Thymus (tissue), 14 donors: Measurements from ENCODE around the gene HOXB4. TPM values are rescaled to one million over a fixed set of nuclear protein-coding genes. Genes with fewer than 3 reads are reported as not detected.

Experiments used
- DNase-seq, 9 donors: peaks; one replicate each; pipeline ENCODE4 v3.0.0-alpha.2; 2013; ENCODE audit warnings: low spot score in 9 of 9, low read depth in 6 of 9, missing footprints in 1 of 9
- H3K27ac ChIP-seq, 2 donors: one replicate each; pipeline ENCODE4 v1.5.1; 2013; ENCODE audit warnings: control low read depth in 1 of 2, low read depth in 1 of 2, low read length in 1 of 2, mild to moderate bottlenecking in 1 of 2, moderate library complexity in 1 of 2
- H3K27me3 ChIP-seq, 2 donors: one replicate each; pipeline ENCODE4 v1.5.1; 2013; ENCODE audit warnings: low read length in 1 of 2; ENCODE audit not compliant: control insufficient read depth in 2 of 2, insufficient read depth in 1 of 2
- H3K36me3 ChIP-seq, 2 donors: one replicate each; pipeline ENCODE4 v1.5.1; 2013; ENCODE audit warnings: low read length in 1 of 2, mild to moderate bottlenecking in 1 of 2, moderate library complexity in 1 of 2; ENCODE audit not compliant: control insufficient read depth in 2 of 2, insufficient read depth in 2 of 2
- H3K4me1 ChIP-seq, 2 donors: one replicate each; pipeline ENCODE4 v1.5.1; 2013; ENCODE audit warnings: low read length in 2 of 2; ENCODE audit not compliant: control insufficient read depth in 2 of 2, insufficient read depth in 2 of 2
- H3K4me3 ChIP-seq, 2 donors: one replicate each; pipeline ENCODE4 v1.5.1; 2013; ENCODE audit warnings: low read length in 2 of 2, control low read depth in 1 of 2, mild to moderate bottlenecking in 1 of 2
- H3K9me3 ChIP-seq, 2 donors: one replicate each; pipeline ENCODE4 v1.5.1; 2013; ENCODE audit warnings: low read length in 1 of 2, mild to moderate bottlenecking in 1 of 2; ENCODE audit not compliant: control insufficient read depth in 2 of 2, insufficient read depth in 1 of 2
- WGBS: extraction: QIAGEN DNeasy Blood & Tissue Kit; methylation state at CpG from one replicate; pipeline ENCODE4 v1.1.7; 2013; 5-methylcytosine and 5-hydroxymethylcytosine counted together
- long read RNA-seq, 10 donors: transcript quantifications; one replicate each; lab custom pipeline, GENCODE V29; 2026
- polyA plus RNA-seq: library from polyadenylated mRNA; stranded (reverse); fragments of 200-250 nt; gene quantifications from one replicate; pipeline ENCODE4 v1.2.3, GENCODE V29; 2013
- total RNA-seq: library from RNA; stranded (reverse); fragments of 120-200 nt; gene quantifications from one replicate; pipeline ENCODE4 v1.2.4, GENCODE V29; 2013
- donor health status: healthy.

Gene HOXB4
- total RNA-seq, result 0.90 TPM
- polyA plus RNA-seq, result 1.5 TPM
- long read RNA-seq, donor 1, result 0 reads
- long read RNA-seq, donor 2, result 0 reads
- long read RNA-seq, donor 3, partial matches to known transcripts, result 0 of 1 reads
- long read RNA-seq, donor 3, other reads (novel, unspliced or antisense), result 0 of 1 reads
- long read RNA-seq, donor 4, partial matches to known transcripts, result 0 of 1 reads
- long read RNA-seq, donor 4, other reads (novel, unspliced or antisense), result 0 of 1 reads
- long read RNA-seq, donor 5, transcript HOXB4-201 (2 exons, 3,757 nt), result major isoform, 5 of 5 reads
- long read RNA-seq, donor 5, partial matches to known transcripts, result 0 of 5 reads
- long read RNA-seq, donor 5, other reads (novel, unspliced or antisense), result 0 of 5 reads
- long read RNA-seq, donor 6, partial matches to known transcripts, result 0 of 2 reads
- long read RNA-seq, donor 6, other reads (novel, unspliced or antisense), result 0 of 2 reads
- long read RNA-seq, donor 7, result 0 reads
- long read RNA-seq, donor 8, result 0 reads
- long read RNA-seq, donor 9, partial matches to known transcripts, result 0 of 1 reads
- long read RNA-seq, donor 9, other reads (novel, unspliced or antisense), result 0 of 1 reads
- long read RNA-seq, donor 10, partial matches to known transcripts, result 0 of 4 reads
- long read RNA-seq, donor 10, other reads (novel, unspliced or antisense), result 0 of 4 reads

DNA sequence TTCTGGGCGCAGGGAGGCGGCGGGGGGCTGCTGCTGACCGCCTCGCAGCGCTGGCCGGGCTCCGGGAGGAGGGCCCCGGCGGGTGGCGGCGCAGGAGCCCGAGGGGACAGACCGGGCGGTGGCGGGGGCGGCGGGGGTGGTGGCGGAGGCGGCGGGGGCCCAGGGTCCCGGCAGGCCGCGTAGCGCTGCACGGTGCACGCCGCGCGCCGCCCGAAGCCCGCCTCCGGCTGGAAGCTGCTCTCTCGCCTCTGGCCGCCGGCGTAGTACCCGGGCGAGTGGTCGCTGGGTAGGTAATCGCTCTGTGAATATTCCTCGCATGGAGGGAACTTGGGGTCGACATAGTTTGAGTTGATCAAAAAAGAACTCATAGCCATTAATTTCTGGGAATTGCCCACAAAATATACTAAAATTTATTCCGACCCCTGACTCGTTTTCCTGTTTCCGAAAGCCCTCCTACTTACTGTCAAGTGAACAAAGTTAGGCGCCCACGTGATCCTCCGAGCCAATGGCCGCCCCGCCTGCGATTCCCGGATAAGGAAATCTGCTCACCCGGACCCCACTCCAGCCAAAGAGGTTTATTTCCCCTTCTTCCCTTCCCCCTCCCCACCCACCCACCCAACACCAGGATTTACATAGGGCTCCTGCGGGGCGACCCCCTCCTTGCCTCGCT, at the start of gene HOXB4:
Gene HOXB4, minus strand, starts transcription at position 405 of the 670 bp plus-strand sequence. Its CDS starts 31 bp downstream, at position 374.
- Histone ChIP-seq H3K27ac (peak within 1 kb of the TSS in 1 of 2 donors; percentile 27), H3K9me3 (peaks cover 0 to 6% of the 10 kb centered on the region in 2 donors), H3K36me3 (no peaks in the 10 kb centered on the region), H3K4me3 (peak within 1 kb of the TSS; percentile 73 to 86), H3K4me1 (peaks cover 19 to 32% of the 10 kb centered on the region in 2 donors), H3K27me3 (peaks cover 66 to 89% of the 10 kb centered on the region in 2 donors)
- peak in 7 of 9 donors; percentile 55 to 87 (median 68) for DNase-seq
- under 1% methylated on average over 58 of the region's 58 CpGs for WGBS

DNA sequence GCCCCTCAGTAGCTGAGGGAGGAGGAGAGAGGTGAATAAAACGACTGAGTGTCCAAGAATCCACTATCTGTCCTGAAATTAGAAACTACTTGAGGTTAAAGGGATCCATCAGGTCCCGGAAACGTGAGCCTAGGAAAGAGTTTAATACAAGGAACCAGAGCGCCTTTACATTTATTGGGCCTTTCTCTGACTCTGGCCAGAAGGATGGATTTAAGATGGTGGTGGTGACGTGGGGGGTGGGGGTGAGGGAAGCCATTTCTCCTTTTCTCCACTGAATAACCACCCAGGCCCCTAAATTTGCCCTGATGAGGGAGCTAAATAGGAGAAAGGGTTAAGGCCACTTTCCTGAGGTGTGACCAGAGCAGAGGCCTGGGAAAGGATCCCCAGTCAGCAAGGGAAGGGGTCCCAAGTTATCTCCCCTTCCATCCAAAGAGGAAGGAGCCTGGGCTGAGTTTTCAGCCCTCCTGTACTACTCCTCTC, 49.0 kb upstream of the HOXB4 start:
- Histone ChIP-seq H3K4me3 (no peak overlapping the region), H3K9me3 (peaks cover 0 to 9% of the 10 kb centered on the region in 2 donors), H3K36me3 (no peaks in the 10 kb centered on the region), H3K4me1 (peaks cover 0 to 11% of the 10 kb centered on the region in 2 donors), H3K27me3 (peaks cover 86 to 100% of the 10 kb centered on the region in 2 donors), H3K27ac (no peak overlapping the region)
- 53% methylated on average over 5 of the region's 5 CpGs for WGBS
- DNase-seq, result no peak

DNA sequence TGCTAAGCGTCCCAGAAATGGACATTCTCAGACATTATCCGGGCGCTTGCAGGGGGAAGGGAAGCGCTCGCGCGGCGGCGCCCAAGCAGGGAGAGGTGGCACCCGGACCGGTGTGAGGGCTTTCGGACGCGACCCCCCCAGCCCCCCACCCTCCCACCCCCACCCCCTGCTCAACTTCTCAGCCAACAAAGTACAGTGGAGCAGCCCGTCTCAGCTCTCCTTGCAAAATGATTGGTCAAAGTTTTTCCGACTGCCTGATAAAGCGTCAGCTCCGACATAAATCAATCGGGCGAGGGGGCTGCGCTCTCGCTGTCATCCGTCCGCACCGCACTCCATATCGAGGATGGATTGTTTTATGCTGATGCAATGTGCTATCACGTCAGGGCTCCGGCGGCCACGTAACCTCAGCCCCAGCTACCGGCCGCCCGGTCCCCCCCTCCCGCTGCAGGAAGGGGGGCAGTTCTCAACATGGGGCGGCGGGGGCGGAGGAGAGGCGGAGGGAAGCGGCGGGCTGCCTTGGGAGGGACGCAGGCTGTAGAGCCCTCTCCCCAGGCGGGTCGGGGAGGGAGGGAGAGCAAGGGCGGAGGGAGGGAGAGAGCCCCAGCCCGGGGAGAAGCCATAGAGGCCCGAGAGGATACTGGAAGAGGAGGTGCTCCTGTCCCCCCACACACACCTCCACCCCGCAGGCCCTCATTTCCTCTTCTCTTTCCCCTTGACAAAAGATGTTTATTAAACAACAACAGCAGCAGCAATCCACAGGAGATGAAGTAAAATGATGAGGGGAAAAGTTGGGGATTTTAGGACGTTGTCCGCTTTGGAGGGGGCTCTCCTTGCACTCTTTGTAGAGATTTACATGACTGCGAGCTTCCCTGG, 48.3 kb upstream of the HOXB4 start, which contains the start of gene HOXB9:
Gene HOXB9, minus strand, starts transcription at position 114 of the 873 bp plus-strand sequence. Its CDS starts 89 bp downstream, at position 25.
- H3K4me1 ChIP-seq, result peaks cover 0 to 11% of the 10 kb centered on the region in 2 donors
- H3K4me3 ChIP-seq, result peak within 1 kb of the TSS in 1 of 2 donors; percentile 22
- H3K27me3 ChIP-seq, result peaks cover 82 to 100% of the 10 kb centered on the region in 2 donors
- no peak within 1 kb of the TSS for H3K27ac ChIP-seq
- 3% methylated on average over 50 of the region's 50 CpGs for WGBS
- DNase-seq, result no peak
- H3K36me3 ChIP-seq, result no peaks in the 10 kb centered on the region
- H3K9me3 ChIP-seq, result peaks cover 0 to 9% of the 10 kb centered on the region in 2 donors

DNA sequence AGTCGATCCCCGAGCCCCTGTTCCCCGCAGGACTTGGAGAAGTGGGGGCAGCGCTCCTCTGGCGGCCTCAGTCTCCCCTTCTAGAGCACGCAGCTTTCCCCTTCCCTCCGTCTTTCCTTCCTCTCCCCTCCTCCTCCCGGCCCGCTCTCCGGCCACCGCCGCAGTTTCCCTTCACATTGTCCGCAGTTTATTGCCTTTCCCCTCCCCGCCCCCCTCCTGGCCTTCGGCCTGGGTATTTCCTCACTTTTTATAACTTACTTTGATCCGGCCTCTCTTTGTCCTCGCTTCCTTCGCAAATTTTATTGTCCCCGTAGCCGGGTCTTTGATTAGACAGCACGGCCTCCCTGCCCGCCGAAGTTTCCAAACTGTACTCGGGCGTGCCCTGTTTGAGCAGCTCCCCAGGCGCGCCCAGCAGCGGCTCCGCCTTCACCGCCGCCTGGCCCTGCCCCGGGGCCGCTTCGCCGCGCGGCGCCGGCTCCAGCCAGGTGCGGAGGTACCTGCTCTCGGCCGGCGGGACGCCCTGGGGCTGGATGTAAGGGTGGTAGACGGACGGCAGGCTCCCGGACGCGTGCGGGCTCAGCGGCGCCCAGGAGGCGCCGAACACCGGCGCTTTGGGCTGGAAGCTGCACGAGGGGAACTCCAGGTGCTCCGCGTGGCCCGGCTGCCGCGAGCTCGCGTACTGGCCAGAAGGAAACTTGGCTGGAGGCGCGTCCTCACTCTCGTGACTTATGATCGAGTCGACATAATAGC, 47.5 kb upstream of the HOXB4 start:
- H3K27me3 ChIP-seq, result peaks cover 82 to 100% of the 10 kb centered on the region in 2 donors
- under 1% methylated on average over 69 of the region's 69 CpGs for WGBS
- no peak for DNase-seq
- peaks cover 0 to 11% of the 10 kb centered on the region in 2 donors for H3K4me1 ChIP-seq
- no peaks in the 10 kb centered on the region for H3K36me3 ChIP-seq
- H3K27ac ChIP-seq, result no peak overlapping the region
- H3K9me3 ChIP-seq, result peaks cover 0 to 9% of the 10 kb centered on the region in 2 donors
- H3K4me3 ChIP-seq, result peak overlapping the region in 1 of 2 donors; percentile 22

DNA sequence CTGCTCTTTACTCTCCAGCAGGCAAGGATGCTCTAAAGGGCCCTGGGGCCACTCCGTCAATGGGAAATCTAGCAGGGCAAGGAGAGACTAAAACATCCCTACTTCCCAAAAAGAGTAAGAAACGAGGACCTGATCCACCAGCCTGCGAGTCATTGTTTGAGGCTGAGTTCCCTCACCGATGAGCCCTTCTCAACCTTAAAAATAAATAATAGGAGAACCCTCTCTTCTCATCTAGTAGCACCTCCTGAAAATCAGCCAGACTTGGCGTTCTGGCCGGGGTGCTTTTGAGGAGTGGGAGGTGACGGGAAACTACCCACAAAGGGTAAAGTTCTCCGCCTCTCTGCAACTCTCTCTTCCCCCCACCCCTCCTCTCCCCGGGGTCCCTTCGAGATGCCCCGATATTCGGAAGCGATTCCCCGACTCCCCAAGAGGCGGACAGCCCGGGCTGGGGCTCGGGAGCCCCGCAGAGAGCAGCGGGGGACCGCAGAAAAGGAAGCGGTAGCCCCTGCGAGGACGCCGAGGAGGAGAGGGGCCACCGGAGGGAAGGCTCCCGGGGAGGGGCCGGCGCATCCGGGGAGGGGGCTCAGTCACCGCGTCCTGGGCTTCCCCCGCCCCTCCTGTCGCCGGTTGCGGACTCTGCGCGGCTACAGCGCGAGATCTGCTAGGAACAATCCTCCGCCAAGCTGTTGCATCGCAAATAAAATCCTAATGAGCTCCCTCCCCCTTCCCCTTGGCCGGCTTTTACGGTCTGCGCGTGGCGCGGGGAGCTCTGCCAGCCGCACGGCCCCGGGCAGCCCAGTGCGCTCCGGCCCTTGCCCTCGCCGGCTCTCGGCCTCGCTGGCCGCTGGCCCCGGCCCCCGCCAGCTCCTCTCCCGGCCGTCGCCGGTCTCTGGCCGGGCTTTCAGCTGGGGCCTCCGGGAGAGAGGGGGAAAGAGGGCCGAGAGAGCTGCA, 46.7 kb upstream of the HOXB4 start:
- 2% methylated on average over 66 of the region's 66 CpGs for WGBS
- peak overlapping the region in 1 of 2 donors; percentile 13 for H3K4me3 ChIP-seq
- no peak for DNase-seq

DNA sequence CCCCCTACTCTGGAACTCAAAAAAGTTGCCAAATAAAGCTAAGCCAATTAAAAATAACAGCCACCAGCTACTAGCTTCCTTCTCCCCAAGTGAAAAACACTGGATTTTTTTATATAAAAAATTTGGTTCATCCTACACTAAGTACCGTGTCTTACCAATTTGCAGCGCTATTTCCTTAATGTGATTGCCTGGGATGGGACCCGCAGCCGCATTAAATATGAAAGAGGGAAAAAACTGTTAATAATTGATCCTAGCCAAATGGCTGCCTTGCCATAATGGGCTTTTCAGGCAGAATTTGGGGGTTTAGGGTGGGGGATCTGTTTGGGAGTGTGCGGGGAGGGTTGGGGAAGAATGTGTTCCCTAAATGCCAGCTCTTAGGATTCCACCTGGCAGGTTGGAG, 46.0 kb upstream of the HOXB4 start:
- DNase-seq, result no peak
- WGBS, result 71% methylated on average over 5 of the region's 5 CpGs
- H3K27ac ChIP-seq, result no peak overlapping the region
- no peaks in the 10 kb centered on the region for H3K36me3 ChIP-seq
- peaks cover 86 to 100% of the 10 kb centered on the region in 2 donors for H3K27me3 ChIP-seq
- peaks cover 0 to 15% of the 10 kb centered on the region in 2 donors for H3K4me1 ChIP-seq
- H3K9me3 ChIP-seq, result peaks cover 0 to 17% of the 10 kb centered on the region in 2 donors
- H3K4me3 ChIP-seq, result no peak overlapping the region

More for the DNA sequence above, 46.7 kb upstream of the HOXB4 start:
- Histone ChIP-seq H3K36me3 (no peaks in the 10 kb centered on the region), H3K4me1 (peaks cover 0 to 11% of the 10 kb centered on the region in 2 donors), H3K27ac (no peak overlapping the region), H3K9me3 (peaks cover 0 to 14% of the 10 kb centered on the region in 2 donors), H3K27me3 (peaks cover 82 to 100% of the 10 kb centered on the region in 2 donors)

DNA sequence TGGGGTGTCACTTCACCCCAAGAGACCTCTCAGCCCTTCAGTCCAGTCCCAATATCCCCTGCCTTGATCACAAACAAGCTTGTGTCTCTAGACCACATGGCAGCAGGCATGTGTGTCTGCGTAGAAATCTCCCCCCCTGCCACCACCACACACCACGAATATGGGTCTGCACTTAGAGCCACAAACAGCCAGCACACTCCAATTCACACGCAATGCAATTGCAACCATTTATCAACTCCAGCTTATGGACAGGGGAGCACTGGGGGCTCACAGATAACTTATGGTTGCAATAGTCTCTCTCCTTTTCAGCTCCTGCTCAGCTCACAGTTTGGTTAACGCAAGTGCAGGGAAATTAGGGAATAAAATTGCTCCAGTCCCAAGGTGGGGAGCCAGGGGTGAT, 45.4 kb upstream of the HOXB4 start:
- Histone ChIP-seq H3K27ac (no peak overlapping the region), H3K4me1 (peaks cover 0 to 20% of the 10 kb centered on the region in 2 donors), H3K27me3 (peaks cover 91 to 100% of the 10 kb centered on the region in 2 donors), H3K4me3 (no peak overlapping the region), H3K36me3 (no peaks in the 10 kb centered on the region), H3K9me3 (peaks cover 0 to 17% of the 10 kb centered on the region in 2 donors)
- no peak for DNase-seq
- WGBS, result 80% methylated on average over 4 of the region's 4 CpGs
